GM20431 (cell line): Measurements from ENCODE around the gene PELI2.

Source experiments
- in situ Hi-C: fragments of 300-500 bp; cut with MseI, MboI; formaldehyde crosslinking; loops from one replicate; pipeline ENCODE4 v1.15.0; 2020; ENCODE audit warnings: low sequenced_read_pairs; ENCODE audit not compliant: unreplicated experiment

Gene PELI2

GRCh38 chr14:56117765-56118610 is at the start of gene PELI2:
Gene PELI2 (plus strand): TSS chr14:56118411. CDS start chr14:56118661, 250 bp downstream.
- in situ Hi-C loops: no loop called here

- in situ Hi-C loops: no loop called here
Observed at GRCh38 chr14:56073799-56074198, 44.4 kb upstream of the PELI2 start.

- in situ Hi-C loops: no loop called here
Observed at GRCh38 chr14:56075301-56075700, 42.9 kb upstream of the PELI2 start.

- in situ Hi-C loops: no loop called here
Observed at GRCh38 chr14:56081139-56081538, 37.1 kb upstream of the PELI2 start.

- in situ Hi-C loops: no loop called here
Observed at GRCh38 chr14:56082880-56083279, 35.3 kb upstream of the PELI2 start.

GRCh38 chr14:56085471-56085870 is 32.7 kb upstream of the PELI2 start:
- in situ Hi-C loops: no loop called here

- in situ Hi-C loops: no loop called here
Observed at GRCh38 chr14:56087671-56088471, 30.3 kb upstream of the PELI2 start.

GRCh38 chr14:56088941-56089340 is 29.3 kb upstream of the PELI2 start:
- in situ Hi-C loops: no loop called here

GRCh38 chr14:56092763-56093162 is 25.4 kb upstream of the PELI2 start:
- in situ Hi-C loops: no loop called here

GRCh38 chr14:56094076-56094475 is 24.1 kb upstream of the PELI2 start:
- in situ Hi-C loops: no loop called here

GRCh38 chr14:56098021-56098420 is 20.2 kb upstream of the PELI2 start:
- in situ Hi-C loops: no loop called here

- in situ Hi-C loops: no loop called here
Observed at GRCh38 chr14:56099081-56099797, 19.0 kb upstream of the PELI2 start.

- in situ Hi-C loops: no loop called here
Observed at GRCh38 chr14:56100556-56100955, 17.7 kb upstream of the PELI2 start.

- in situ Hi-C loops: no loop called here
Observed at GRCh38 chr14:56102941-56103340, 15.3 kb upstream of the PELI2 start.

GRCh38 chr14:56107615-56108014 is 10.6 kb upstream of the PELI2 start:
- in situ Hi-C loops: no loop called here

GRCh38 chr14:56108057-56108456 is 10.2 kb upstream of the PELI2 start:
- in situ Hi-C loops: no loop called here

GRCh38 chr14:56112781-56113180 is 5.4 kb upstream of the PELI2 start:
- in situ Hi-C loops: no loop called here

GRCh38 chr14:56115334-56115870 is 2.8 kb upstream of the PELI2 start:
- in situ Hi-C loops: no loop called here

GRCh38 chr14:56115976-56116893 is 2.0 kb upstream of the PELI2 start:
- in situ Hi-C loops: no loop called here
